Ishikawa (cell line): ENCODE results near the gene BIN1.
A peak's percentile ranks its signal among the peaks of the same experiment; 100 is the strongest.

Experiments
- CEBPB ChIP-seq: IDR thresholded peaks from 2 replicates; pipeline ENCODE4 v1.6.1; 2012
- CREB1 ChIP-seq: IDR thresholded peaks from 2 replicates; pipeline ENCODE4 v1.6.1; 2012; ENCODE audit warnings: low read depth
- EGR1 ChIP-seq: IDR thresholded peaks from 2 replicates; pipeline ENCODE4 v1.6.1; 2012
- EP300 ChIP-seq: IDR thresholded peaks from 2 replicates; pipeline ENCODE4 v1.6.1; 2012; ENCODE audit warnings: borderline replicate concordance
- RAD21 ChIP-seq: IDR thresholded peaks from 2 replicates; pipeline ENCODE4 v1.6.1; 2012; ENCODE audit warnings: low read depth
- TAF1 ChIP-seq: IDR thresholded peaks from 2 replicates; pipeline ENCODE4 v1.6.1; 2012; ENCODE audit warnings: low read depth, mild to moderate bottlenecking
- TEAD4 ChIP-seq: IDR thresholded peaks from 2 replicates; pipeline ENCODE4 v1.6.1; 2012
- USF1 ChIP-seq: IDR thresholded peaks from 2 replicates; pipeline ENCODE4 v1.6.1; 2012
- YY1 ChIP-seq: IDR thresholded peaks from 2 replicates; pipeline ENCODE4 v1.6.1; 2012; ENCODE audit warnings: low read depth
- ZBTB7A ChIP-seq: IDR thresholded peaks from 2 replicates; pipeline ENCODE4 v1.6.1; 2012; ENCODE audit warnings: low read depth
- TF ChIP-seq, protein P1 (sequence below): IDR thresholded peaks from 2 replicates; pipeline ENCODE4 v1.6.1; 2012
- TF ChIP-seq, protein P2 (sequence below): IDR thresholded peaks from 2 replicates; pipeline ENCODE4 v1.6.1; 2012; ENCODE audit warnings: low read depth, mild to moderate bottlenecking

DNA sequence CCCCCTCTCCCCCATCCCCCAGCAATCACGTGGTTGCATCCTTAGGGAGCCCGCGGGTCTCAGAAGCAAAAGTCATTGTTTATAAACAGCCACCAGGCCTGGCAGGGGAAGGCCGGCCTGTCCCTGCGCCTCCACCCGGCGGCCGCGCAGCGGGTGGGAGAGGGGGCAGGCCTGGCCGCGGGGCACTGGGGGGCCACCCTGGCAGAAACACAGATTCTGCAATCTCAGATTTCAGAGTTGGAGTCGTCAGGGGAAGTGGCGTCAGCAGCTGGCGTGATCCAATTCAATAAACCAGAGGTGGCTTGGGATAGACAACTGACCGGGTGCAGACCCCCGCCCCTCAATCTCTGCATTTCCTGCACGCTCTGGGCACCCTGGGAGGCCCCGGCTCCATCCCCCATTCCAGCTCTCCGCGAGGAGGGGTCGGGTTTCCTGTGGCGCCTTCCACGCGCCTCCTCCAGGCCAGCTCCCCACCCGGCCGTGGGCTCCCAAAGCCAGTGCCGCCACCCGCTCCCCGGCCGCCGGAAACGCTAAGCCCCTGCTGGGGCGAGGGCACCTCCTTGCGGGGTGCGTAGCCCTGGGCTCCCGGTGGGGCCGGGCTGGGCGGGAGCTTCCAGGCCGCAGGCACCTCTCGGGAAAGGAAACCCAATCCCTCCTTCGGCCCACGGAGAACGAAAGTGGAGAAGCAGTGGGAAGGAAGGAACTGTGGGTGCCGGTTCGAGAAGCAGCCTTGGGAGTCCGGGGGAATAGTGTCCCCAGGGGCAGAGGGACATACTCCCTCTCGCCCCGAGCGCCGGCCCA, 1.1 kb downstream of the BIN1 start:
- TF ChIP-seq EGR1 (peak; percentile 16; the same call in 1 of the 2 replicates), RAD21 (no peak), USF1 (peak; percentile 79), ZBTB7A (peak; percentile 98), CREB1 (no peak), CEBPB (peak; percentile 26; the same call in 1 of the 2 replicates), EP300 (0 out of 2 replicates have a peak, but pooled peaks have one; percentile 17), TAF1 (peak; percentile 31; the same call in 1 of the 2 replicates), YY1 (no peak), TEAD4 (no peak)
- TF ChIP-seq, protein P1, sequence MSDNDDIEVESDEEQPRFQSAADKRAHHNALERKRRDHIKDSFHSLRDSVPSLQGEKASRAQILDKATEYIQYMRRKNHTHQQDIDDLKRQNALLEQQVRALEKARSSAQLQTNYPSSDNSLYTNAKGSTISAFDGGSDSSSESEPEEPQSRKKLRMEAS: no peak; the same call in 1 of the 2 replicates
- TF ChIP-seq, protein P2, sequence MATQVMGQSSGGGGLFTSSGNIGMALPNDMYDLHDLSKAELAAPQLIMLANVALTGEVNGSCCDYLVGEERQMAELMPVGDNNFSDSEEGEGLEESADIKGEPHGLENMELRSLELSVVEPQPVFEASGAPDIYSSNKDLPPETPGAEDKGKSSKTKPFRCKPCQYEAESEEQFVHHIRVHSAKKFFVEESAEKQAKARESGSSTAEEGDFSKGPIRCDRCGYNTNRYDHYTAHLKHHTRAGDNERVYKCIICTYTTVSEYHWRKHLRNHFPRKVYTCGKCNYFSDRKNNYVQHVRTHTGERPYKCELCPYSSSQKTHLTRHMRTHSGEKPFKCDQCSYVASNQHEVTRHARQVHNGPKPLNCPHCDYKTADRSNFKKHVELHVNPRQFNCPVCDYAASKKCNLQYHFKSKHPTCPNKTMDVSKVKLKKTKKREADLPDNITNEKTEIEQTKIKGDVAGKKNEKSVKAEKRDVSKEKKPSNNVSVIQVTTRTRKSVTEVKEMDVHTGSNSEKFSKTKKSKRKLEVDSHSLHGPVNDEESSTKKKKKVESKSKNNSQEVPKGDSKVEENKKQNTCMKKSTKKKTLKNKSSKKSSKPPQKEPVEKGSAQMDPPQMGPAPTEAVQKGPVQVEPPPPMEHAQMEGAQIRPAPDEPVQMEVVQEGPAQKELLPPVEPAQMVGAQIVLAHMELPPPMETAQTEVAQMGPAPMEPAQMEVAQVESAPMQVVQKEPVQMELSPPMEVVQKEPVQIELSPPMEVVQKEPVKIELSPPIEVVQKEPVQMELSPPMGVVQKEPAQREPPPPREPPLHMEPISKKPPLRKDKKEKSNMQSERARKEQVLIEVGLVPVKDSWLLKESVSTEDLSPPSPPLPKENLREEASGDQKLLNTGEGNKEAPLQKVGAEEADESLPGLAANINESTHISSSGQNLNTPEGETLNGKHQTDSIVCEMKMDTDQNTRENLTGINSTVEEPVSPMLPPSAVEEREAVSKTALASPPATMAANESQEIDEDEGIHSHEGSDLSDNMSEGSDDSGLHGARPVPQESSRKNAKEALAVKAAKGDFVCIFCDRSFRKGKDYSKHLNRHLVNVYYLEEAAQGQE: no peak
